Muscle layer of colon (tissue), 2 donors: Measurements from ENCODE around the gene GAPT.
"Not testable (repeated sequence)": the region's sequence is repeated elsewhere in the genome, so short reads cannot be mapped to it uniquely, and the experiment has no call there.

Experiments used
- H3K27ac ChIP-seq: one replicate; pipeline ENCODE4 v1.7.0; 2013; ENCODE audit warnings: low read depth, mild to moderate bottlenecking, low read length, moderate library complexity
- H3K27me3 ChIP-seq, 2 donors: one replicate each; pipeline ENCODE4 v1.7.0; 2013; ENCODE audit warnings: low read length in 2 of 2, mild to moderate bottlenecking in 2 of 2; ENCODE audit not compliant: insufficient read depth in 2 of 2, control insufficient read depth in 1 of 2
- H3K36me3 ChIP-seq: one replicate; pipeline ENCODE4 v1.7.0; 2013; ENCODE audit warnings: mild to moderate bottlenecking, low read length; ENCODE audit not compliant: insufficient read depth
- H3K4me1 ChIP-seq: one replicate; pipeline ENCODE4 v1.7.0; 2013; ENCODE audit warnings: mild to moderate bottlenecking, low read length; ENCODE audit not compliant: insufficient read depth
- H3K4me3 ChIP-seq, 2 donors: one replicate each; pipeline ENCODE4 v1.7.0; 2013; ENCODE audit warnings: low read length in 2 of 2, low read depth in 1 of 2, mild to moderate bottlenecking in 1 of 2, moderate library complexity in 1 of 2
- H3K9ac ChIP-seq: one replicate; pipeline ENCODE4 v1.7.0; 2013; ENCODE audit warnings: low read length
- H3K9me3 ChIP-seq: one replicate; pipeline ENCODE4 v1.7.0; 2013; ENCODE audit warnings: mild to moderate bottlenecking, low read length
- donor health status: abdominal sarcoma.
- donor health status: Adenocarcinoma of cecum.

GAPT gene

GRCh38 chr5:58517198-58517597 is 26.0 kb downstream of the GAPT start:
- Histone ChIP-seq H3K4me3 (no peak overlapping the region), H3K27me3 (no peaks in the 10 kb centered on the region)

GRCh38 chr5:58523956-58524355 is 32.7 kb downstream of the GAPT start:
- Histone ChIP-seq H3K4me1 (no peaks in the 10 kb centered on the region), H3K27me3 (no peaks in the 10 kb centered on the region), H3K9me3 (no peaks in the 10 kb centered on the region), H3K4me3 (no peak overlapping the region), H3K27ac (no peak overlapping the region), H3K36me3 (no peaks in the 10 kb centered on the region), H3K9ac (no peak overlapping the region)

More at GRCh38 chr5:58517198-58517597, 26.0 kb downstream of the GAPT start:
- H3K36me3 ChIP-seq: no peaks in the 10 kb centered on the region
- H3K4me1 ChIP-seq: no peaks in the 10 kb centered on the region
- no peak overlapping the region for H3K27ac ChIP-seq
- H3K9me3 ChIP-seq: no peaks in the 10 kb centered on the region
- no peak overlapping the region for H3K9ac ChIP-seq

GRCh38 chr5:58524571-58524970 is 33.3 kb downstream of the GAPT start:
- Histone ChIP-seq H3K27ac (no peak overlapping the region), H3K36me3 (no peaks in the 10 kb centered on the region), H3K9ac (no peak overlapping the region), H3K4me1 (no peaks in the 10 kb centered on the region), H3K4me3 (no peak overlapping the region), H3K27me3 (no peaks in the 10 kb centered on the region), H3K9me3 (no peaks in the 10 kb centered on the region)

- Histone ChIP-seq H3K27me3 (no peaks in the 10 kb centered on the region), H3K9ac (no peak overlapping the region), H3K27ac (no peak overlapping the region), H3K36me3 (no peaks in the 10 kb centered on the region), H3K4me3 (no peak overlapping the region), H3K4me1 (no peaks in the 10 kb centered on the region), H3K9me3 (no peaks in the 10 kb centered on the region)
Observed at GRCh38 chr5:58530942-58531490, 39.8 kb downstream of the GAPT start.

GRCh38 chr5:58541935-58542334 is 50.7 kb downstream of the GAPT start:
- not testable (repeated sequence) for H3K36me3 ChIP-seq, H3K27ac ChIP-seq, H3K27me3 ChIP-seq, H3K9ac ChIP-seq, H3K4me1 ChIP-seq, H3K9me3 ChIP-seq, H3K4me3 ChIP-seq

GRCh38 chr5:58542709-58543108 is 51.5 kb downstream of the GAPT start:
- Histone ChIP-seq H3K27me3 (no peaks in the 10 kb centered on the region), H3K4me3 (no peak overlapping the region), H3K9ac (no peak overlapping the region), H3K27ac (no peak overlapping the region), H3K9me3 (no peaks in the 10 kb centered on the region), H3K36me3 (no peaks in the 10 kb centered on the region), H3K4me1 (no peaks in the 10 kb centered on the region)

- H3K9me3 ChIP-seq: no peaks in the 10 kb centered on the region
Observed at GRCh38 chr5:58543723-58544122, 52.5 kb downstream of the GAPT start.

GRCh38 chr5:58544195-58544594 is 53.0 kb downstream of the GAPT start:
- Histone ChIP-seq H3K4me1 (no peaks in the 10 kb centered on the region), H3K36me3 (no peaks in the 10 kb centered on the region), H3K9me3 (no peaks in the 10 kb centered on the region), H3K27me3 (no peaks in the 10 kb centered on the region), H3K9ac (no peak overlapping the region), H3K4me3 (no peak overlapping the region), H3K27ac (no peak overlapping the region)

More at GRCh38 chr5:58543723-58544122, 52.5 kb downstream of the GAPT start:
- Histone ChIP-seq H3K27ac (no peak overlapping the region), H3K9ac (no peak overlapping the region), H3K36me3 (no peaks in the 10 kb centered on the region), H3K4me3 (no peak overlapping the region), H3K27me3 (no peaks in the 10 kb centered on the region), H3K4me1 (no peaks in the 10 kb centered on the region)

- Histone ChIP-seq H3K4me3 (no peak overlapping the region), H3K9me3 (no peaks in the 10 kb centered on the region), H3K4me1 (no peaks in the 10 kb centered on the region), H3K9ac (no peak overlapping the region), H3K27me3 (no peaks in the 10 kb centered on the region), H3K27ac (no peak overlapping the region), H3K36me3 (no peaks in the 10 kb centered on the region)
Observed at GRCh38 chr5:58544926-58545325, 53.7 kb downstream of the GAPT start.

- Histone ChIP-seq H3K4me1 (no peaks in the 10 kb centered on the region), H3K27me3 (no peaks in the 10 kb centered on the region), H3K9ac (no peak overlapping the region), H3K36me3 (no peaks in the 10 kb centered on the region), H3K9me3 (no peaks in the 10 kb centered on the region), H3K27ac (no peak overlapping the region), H3K4me3 (no peak overlapping the region)
Observed at GRCh38 chr5:58545912-58546311, 54.7 kb downstream of the GAPT start.
